Activated T-helper 1 cell treated with anti-CD3 and anti-CD28 coated beads, Interleukin-12 subunit alpha, Interleukin-12 subunit beta, Interleukin-2, Interleukin-4 antibody, amounts not matched to agents 30 ng/mL and 10 ng/mL and 1 ng/mL, durations not matched to agents 14 hours and 24 hours and 36 hours (primary cell): Measurements from ENCODE around the gene KLF3. TPM values are rescaled to one million over a fixed set of nuclear protein-coding genes. Genes with fewer than 3 reads are reported as not detected.

Source experiments
- total RNA-seq: library from RNA; stranded (reverse); gene quantifications from 2 replicates; pipeline ENCODE4 v1.2.3, GENCODE V29; 2022

Gene KLF3
- total RNA-seq, 1 donor from 2014 or later = 1.8 TPM

Other genes starting within 250 kb of the KLF3 start
- not detected in 2 replicates for gene TLR10, start 118.8 kb downstream of the KLF3 start, total RNA-seq
- gene TLR1, start 140.6 kb downstream of the KLF3 start, total RNA-seq = 1.9 and 2.7 TPM in 2 replicates
- 1.3 and 1.7 TPM in 2 replicates for gene TLR6, start 192.6 kb downstream of the KLF3 start, total RNA-seq
- 0.22 and 0.49 TPM in 2 replicates for gene FAM114A1, start 203.6 kb downstream of the KLF3 start, total RNA-seq